Osteoblast (primary cell): Measurements from ENCODE around the gene DIS3L2. TPM values are rescaled to one million over a fixed set of nuclear protein-coding genes. Genes with fewer than 3 reads are reported as not detected.
"Not testable (repeated sequence)": the region's sequence is repeated elsewhere in the genome, so short reads cannot be mapped to it uniquely, and the experiment has no call there.

Experiments
- DNase-seq: peaks from one replicate; pipeline ENCODE4 v3.0.0; 2011; ENCODE audit warnings: low spot score, mixed read lengths; ENCODE audit not compliant: insufficient read length; ENCODE audit errors: missing footprints
- H2AFZ ChIP-seq: 2 replicates; pipeline ENCODE4 v1.6.0; 2011; ENCODE audit warnings: mild to moderate bottlenecking, low read length
- H3K27ac ChIP-seq: 2 replicates; pipeline ENCODE4 v1.5.1; 2011; ENCODE audit warnings: mild to moderate bottlenecking, low read depth, low read length, moderate library complexity
- H3K27me3 ChIP-seq: 2 replicates; pipeline ENCODE4 v1.6.0; 2012; ENCODE audit warnings: mild to moderate bottlenecking, control low read depth, inconsistent platforms, low read length, moderate library complexity; ENCODE audit not compliant: insufficient read depth
- H3K36me3 ChIP-seq: 2 replicates; pipeline ENCODE4 v1.5.1; 2011; ENCODE audit warnings: mild to moderate bottlenecking, low read length, control low read depth, moderate library complexity; ENCODE audit not compliant: insufficient read depth
- H3K4me1 ChIP-seq: 2 replicates; pipeline ENCODE4 v1.5.1; 2011; ENCODE audit warnings: mild to moderate bottlenecking, low read length, control low read depth, moderate library complexity; ENCODE audit not compliant: insufficient read depth
- H3K4me2 ChIP-seq: 2 replicates; pipeline ENCODE4 v1.6.0; 2011; ENCODE audit warnings: mild to moderate bottlenecking, low read length; ENCODE audit not compliant: insufficient read depth
- H3K4me3 ChIP-seq: fragments of 200-600 bp; sonication (generic); 3 replicates; pipeline ENCODE4 v1.5.1; 2012; ENCODE audit warnings: mild to moderate bottlenecking, low read length, inconsistent platforms; ENCODE audit not compliant: insufficient read depth
- H3K79me2 ChIP-seq: 2 replicates; pipeline ENCODE4 v1.6.0; 2012; ENCODE audit warnings: mild to moderate bottlenecking, low read length, control low read depth, inconsistent platforms; ENCODE audit not compliant: insufficient read depth
- H3K9me3 ChIP-seq: 2 replicates; pipeline ENCODE4 v1.5.1; 2011; ENCODE audit warnings: low read depth, low read length, control low read depth
- H4K20me1 ChIP-seq: 2 replicates; pipeline ENCODE4 v1.6.0; 2012; ENCODE audit warnings: mild to moderate bottlenecking, low read length, control low read depth; ENCODE audit not compliant: insufficient read depth
- total RNA-seq: library from RNA; depleted of rRNA; stranded (reverse); fragments of >200 nt; gene quantifications from 2 replicates; pipeline ENCODE4 v1.2.3, GENCODE V29; 2012
- TF ChIP-seq, protein P1 (sequence below): IDR thresholded peaks from 2 replicates; pipeline ENCODE4 v1.5.1; 2011; ENCODE audit warnings: mild to moderate bottlenecking, low read depth, low read length, moderate library complexity; ENCODE audit errors: extremely low read depth

Gene DIS3L2
- total RNA-seq, 1 donor: 28.2 TPM

DNA sequence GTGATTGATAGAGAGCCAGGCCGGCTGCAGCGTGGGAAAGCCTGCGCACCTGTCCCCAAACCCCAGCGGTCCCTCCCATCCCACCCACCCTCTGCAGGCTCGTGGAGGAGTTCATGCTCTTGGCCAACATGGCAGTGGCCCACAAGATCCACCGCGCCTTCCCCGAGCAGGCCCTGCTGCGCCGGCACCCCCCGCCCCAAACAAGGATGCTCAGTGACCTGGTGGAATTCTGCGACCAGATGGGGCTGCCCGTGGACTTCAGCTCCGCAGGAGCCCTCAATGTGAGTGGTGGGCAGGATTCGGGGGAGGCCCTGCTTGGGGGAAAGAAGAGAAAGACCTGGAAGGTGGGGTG lies 368.2 kb downstream of the DIS3L2 start:
- H3K79me2 ChIP-seq: no peaks in the 10 kb centered on the region
- peaks cover 25% of the 10 kb centered on the region for H4K20me1 ChIP-seq
- no peak overlapping the region for H3K4me2 ChIP-seq
- H3K36me3 ChIP-seq: no peaks in the 10 kb centered on the region
- no peaks in the 10 kb centered on the region for H3K4me1 ChIP-seq
- no peak overlapping the region for H3K4me3 ChIP-seq
- DNase-seq: no peak
- H3K9me3 ChIP-seq: no peaks in the 10 kb centered on the region
- TF ChIP-seq, protein P1, sequence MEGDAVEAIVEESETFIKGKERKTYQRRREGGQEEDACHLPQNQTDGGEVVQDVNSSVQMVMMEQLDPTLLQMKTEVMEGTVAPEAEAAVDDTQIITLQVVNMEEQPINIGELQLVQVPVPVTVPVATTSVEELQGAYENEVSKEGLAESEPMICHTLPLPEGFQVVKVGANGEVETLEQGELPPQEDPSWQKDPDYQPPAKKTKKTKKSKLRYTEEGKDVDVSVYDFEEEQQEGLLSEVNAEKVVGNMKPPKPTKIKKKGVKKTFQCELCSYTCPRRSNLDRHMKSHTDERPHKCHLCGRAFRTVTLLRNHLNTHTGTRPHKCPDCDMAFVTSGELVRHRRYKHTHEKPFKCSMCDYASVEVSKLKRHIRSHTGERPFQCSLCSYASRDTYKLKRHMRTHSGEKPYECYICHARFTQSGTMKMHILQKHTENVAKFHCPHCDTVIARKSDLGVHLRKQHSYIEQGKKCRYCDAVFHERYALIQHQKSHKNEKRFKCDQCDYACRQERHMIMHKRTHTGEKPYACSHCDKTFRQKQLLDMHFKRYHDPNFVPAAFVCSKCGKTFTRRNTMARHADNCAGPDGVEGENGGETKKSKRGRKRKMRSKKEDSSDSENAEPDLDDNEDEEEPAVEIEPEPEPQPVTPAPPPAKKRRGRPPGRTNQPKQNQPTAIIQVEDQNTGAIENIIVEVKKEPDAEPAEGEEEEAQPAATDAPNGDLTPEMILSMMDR: no peak
- H2AFZ ChIP-seq: no peak overlapping the region
- no peaks in the 10 kb centered on the region for H3K27me3 ChIP-seq
- H3K27ac ChIP-seq: no peak overlapping the region

DNA sequence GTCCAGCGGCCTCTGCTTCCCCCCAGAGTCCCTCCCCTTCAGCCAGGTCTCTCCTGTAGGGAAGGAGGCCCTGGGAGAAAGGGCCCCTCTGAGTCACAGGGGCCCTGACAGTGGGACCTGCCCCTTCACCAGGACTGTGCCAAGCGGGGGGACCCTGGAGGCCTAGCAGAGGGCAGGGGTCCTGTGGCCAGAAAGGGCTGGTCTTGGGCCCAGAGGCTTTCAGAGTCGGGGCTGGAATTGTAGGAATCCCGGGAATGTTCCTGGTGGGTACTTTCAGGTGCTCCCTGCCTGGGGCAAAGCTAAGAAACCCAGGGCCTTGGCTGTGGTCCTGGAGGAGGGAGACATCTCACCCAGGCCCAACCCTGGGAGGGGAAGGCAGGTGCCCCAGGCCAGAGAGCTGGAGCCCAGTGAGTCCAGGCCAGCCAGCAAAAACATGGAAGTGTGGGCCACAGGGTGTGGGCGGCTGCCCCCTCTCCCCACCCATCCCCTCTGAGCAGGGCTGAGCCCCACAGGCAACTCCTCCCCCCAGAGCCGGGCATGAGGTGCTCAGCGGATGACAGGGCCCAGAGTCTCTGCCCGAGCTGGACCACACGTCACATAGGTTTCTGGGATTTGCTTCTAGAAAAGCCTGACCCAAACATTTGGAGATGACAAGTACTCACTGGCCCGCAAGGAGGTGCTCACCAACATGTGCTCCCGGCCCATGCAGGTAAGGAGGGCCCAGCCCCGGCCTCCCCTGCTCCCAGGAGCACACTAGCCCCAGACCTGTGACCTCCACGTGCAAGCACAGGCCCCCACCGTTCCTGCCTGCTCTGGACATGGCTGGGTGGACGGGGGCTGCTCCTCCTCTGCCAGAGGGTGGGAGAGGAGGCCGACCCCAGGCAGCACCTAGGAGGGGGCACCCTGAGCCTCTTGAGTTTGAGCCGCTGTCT lies 368.8 kb downstream of the DIS3L2 start:
- Histone ChIP-seq H3K4me3 (no peak overlapping the region), H4K20me1 (peaks cover 23% of the 10 kb centered on the region), H3K27me3 (no peaks in the 10 kb centered on the region), H3K4me1 (no peaks in the 10 kb centered on the region), H3K27ac (no peak overlapping the region), H3K4me2 (no peak overlapping the region), H3K36me3 (no peaks in the 10 kb centered on the region), H3K9me3 (no peaks in the 10 kb centered on the region), H2AFZ (no peak overlapping the region), H3K79me2 (no peaks in the 10 kb centered on the region)
- peak; percentile 82 for DNase-seq
- TF ChIP-seq, protein P1: no peak

DNA sequence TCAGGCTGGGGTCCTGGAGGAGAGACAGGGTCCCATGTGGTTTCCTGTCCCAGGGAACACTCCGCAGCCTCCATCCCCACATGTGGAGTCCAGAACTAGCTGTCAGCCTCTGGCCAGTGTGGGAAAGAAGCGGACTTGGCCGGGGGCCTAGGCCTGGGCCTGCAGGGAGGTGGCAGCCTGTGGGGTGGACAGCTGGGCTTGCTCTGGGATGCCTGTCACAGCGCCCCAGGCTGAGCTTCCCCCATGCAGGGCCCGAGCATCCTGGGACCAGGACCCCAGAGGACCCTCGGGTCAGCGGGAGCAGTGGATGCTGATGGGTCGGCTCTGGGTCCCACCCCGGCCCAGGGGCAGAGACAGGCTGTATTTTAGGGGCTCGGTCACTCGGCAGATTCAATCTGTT lies 369.5 kb downstream of the DIS3L2 start:
- H3K27me3 ChIP-seq, H2AFZ ChIP-seq: not testable (repeated sequence)
- DNase-seq: peak; percentile 58

DNA sequence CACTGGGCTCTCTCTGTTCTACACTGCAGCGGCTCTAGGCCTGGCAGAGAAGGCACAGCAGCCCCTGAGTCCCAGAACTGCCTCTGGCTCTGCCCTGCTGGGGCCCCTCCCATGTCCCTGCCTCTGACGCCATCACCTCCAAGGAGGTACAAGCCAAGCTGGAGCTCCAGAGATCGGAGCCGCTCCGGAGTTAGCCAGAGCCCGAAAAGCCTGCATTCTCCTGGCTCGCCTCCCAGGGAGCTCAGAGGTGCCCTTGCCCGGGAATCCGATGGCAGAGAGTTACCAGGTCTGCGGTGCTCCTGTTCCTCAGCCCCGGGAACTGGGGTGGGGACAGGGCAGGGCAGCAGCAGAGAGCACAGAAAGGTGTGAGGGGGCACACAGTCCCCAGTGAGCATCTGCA lies 370.1 kb downstream of the DIS3L2 start:
- not testable (repeated sequence) for H3K4me1 ChIP-seq, H2AFZ ChIP-seq, H3K79me2 ChIP-seq, H3K9me3 ChIP-seq, H3K27me3 ChIP-seq, H3K4me3 ChIP-seq, H3K36me3 ChIP-seq, H3K4me2 ChIP-seq, DNase-seq, H3K27ac ChIP-seq
- peaks cover 13% of the 10 kb centered on the region for H4K20me1 ChIP-seq

More for the DNA sequence above, 369.5 kb downstream of the DIS3L2 start:
- H3K36me3 ChIP-seq, H3K4me2 ChIP-seq, H3K9me3 ChIP-seq, H3K4me3 ChIP-seq, H3K4me1 ChIP-seq, H3K79me2 ChIP-seq, H3K27ac ChIP-seq: not testable (repeated sequence)
- H4K20me1 ChIP-seq: peaks cover 17% of the 10 kb centered on the region

DNA sequence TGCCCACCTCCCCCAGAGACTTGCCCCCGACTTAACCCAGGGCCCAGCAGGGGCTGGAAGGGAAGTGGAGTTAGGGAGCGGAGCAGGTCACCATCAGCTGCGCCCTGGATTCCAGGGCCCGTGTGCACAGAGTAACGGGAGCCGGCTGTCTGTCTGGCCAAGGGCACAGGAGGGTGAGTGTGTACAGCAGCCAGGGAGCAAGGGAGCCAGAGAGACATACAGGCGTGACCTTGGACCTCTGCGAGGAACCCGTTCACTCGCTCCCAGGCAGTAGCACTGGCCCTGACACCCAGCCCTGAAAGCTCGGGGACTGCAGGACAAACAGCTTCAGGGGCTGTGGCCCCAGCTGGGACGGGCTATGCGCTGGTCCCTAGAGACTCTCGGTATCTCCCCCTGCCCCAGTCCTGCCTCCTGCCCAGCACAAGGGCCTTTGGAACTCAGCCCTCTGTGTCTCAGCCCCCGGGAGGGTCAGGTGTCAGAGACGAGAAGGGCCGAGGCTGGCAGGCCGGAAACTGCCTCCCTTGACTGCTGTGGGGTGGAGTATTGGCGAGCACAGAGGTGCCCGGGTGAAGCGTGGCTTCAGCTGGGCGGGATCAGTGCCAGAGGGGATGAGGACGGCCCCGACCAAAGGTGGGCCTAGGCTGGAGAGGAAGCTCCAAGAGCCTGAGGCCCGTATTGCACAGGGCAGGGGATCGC lies 370.9 kb downstream of the DIS3L2 start:
- not testable (repeated sequence) for H3K27ac ChIP-seq, H3K9me3 ChIP-seq, H3K4me1 ChIP-seq, H3K27me3 ChIP-seq, H3K4me2 ChIP-seq, H3K36me3 ChIP-seq, H3K4me3 ChIP-seq, H3K79me2 ChIP-seq, H2AFZ ChIP-seq, DNase-seq
- peaks cover 11% of the 10 kb centered on the region for H4K20me1 ChIP-seq
